ENCODE results near the gene AFF3.

The AFF3 gene

DNA sequence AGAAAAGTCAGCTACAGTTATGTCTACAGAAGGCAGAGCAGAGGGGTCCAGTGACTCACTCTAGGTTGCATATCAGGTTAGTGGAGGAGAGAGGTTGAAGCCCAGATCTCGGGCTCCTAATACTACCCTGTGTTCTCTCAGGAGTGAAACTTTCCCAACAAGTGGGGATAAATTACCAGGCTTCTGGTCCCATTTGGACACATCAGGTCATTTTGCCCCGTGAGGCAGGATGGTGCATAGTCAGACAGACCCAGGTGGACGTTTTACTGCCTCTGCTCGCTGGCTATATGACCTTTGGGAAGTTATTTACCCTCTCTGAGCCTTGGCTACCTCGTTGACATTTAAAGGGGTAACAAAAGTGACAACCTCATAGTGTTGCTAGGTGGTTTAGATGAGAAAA lies 524.6 kb downstream of the AFF3 start:
- TF ChIP-seq, protein P1, sequence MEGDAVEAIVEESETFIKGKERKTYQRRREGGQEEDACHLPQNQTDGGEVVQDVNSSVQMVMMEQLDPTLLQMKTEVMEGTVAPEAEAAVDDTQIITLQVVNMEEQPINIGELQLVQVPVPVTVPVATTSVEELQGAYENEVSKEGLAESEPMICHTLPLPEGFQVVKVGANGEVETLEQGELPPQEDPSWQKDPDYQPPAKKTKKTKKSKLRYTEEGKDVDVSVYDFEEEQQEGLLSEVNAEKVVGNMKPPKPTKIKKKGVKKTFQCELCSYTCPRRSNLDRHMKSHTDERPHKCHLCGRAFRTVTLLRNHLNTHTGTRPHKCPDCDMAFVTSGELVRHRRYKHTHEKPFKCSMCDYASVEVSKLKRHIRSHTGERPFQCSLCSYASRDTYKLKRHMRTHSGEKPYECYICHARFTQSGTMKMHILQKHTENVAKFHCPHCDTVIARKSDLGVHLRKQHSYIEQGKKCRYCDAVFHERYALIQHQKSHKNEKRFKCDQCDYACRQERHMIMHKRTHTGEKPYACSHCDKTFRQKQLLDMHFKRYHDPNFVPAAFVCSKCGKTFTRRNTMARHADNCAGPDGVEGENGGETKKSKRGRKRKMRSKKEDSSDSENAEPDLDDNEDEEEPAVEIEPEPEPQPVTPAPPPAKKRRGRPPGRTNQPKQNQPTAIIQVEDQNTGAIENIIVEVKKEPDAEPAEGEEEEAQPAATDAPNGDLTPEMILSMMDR (IDR thresholded peaks at IDR 0.05; ENCODE audit: control extremely low read depth, extremely low read depth, low read depth, missing control alignments): no peak
- DNase-seq (ENCODE audit: extremely low spot score): no peak
- ChIA-PET POLR2A (no interaction called here), CTCF (interaction anchor here (1.9 kb wide), 1 partner anchor 59 kb away, joined by 5 read pairs; no protein-coding TSS in a partner anchor)

DNA sequence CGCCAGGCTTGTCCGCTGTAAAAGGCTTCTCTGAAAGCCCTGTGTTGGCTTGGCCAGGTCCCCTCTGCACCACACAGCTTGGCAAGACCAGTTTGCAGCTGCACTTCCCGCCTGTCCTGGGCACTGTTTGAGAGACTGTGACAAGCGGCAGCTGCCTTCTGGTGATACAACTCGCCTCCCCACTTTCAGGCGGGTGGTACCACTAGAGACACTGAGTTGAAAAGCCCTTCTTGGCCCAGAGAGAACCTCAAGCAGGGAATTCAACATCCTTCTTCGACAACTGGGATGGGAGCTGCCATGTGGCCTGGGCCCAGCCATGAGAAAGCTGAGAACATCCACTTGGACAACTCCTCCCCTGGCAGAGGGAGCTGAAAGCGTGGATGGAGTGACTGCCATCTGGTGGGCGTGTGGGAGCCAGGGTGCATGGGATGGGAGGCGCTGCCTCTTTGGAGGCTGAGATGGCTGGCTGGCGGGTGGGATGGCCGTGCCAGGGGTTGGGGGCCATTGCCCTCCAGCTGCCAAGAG lies 527.1 kb downstream of the AFF3 start:
- TF ChIP-seq, protein P1 (IDR thresholded peaks at IDR 0.05; ENCODE audit: control extremely low read depth, extremely low read depth, low read depth, missing control alignments): peak; percentile 3
- POLR2A ChIA-PET: no interaction called here
- CTCF ChIA-PET: interaction anchor here (0.8 to 1.1 kb wide), 4 partner anchors 13 to 766 kb away, joined by 3 read pairs; no protein-coding TSS in a partner anchor
- DNase-seq (ENCODE audit: extremely low spot score): no peak

DNA sequence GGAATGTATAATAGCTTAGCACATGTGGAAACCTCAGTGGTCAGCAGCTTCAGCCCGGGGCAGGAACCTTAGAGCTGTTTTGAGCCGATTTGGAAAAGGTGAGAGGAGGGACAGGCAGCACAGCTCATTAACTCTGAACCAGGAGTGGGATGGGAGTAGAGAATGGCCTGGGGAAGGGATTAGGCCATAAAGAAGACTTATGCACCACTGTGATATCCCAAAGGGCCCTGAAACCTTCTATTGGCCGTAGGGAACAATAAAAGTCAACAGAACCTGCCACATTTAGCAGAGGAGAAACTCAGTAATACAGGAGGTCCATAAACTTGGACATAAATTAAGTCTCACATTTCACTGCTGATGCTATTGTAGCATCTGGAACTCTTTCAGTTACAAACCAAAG lies 528.4 kb downstream of the AFF3 start:
- TF ChIP-seq, protein P1 (IDR thresholded peaks at IDR 0.05; ENCODE audit: control extremely low read depth, extremely low read depth, low read depth, missing control alignments): no peak
- ChIA-PET POLR2A (no interaction called here), CTCF (no interaction called here)

DNA sequence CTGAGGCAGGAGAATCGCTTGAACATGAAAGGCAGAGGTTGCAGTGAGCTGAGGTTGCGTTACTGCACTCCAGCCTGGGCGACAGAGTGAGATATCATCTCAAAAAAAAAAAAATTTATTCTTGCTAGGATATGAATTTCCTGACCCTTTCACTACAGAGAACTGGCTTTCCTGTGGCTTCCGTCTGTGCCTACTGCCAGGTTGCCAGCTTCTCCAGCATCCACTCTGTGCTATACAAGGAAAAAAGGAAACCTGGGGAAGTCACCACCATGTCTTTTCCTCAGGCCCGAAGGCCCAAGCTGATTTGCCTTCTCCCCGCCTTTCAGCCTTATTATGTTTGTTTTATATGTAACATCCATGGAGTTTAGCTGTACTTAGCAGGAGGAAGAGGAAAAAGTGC lies 530.6 kb downstream of the AFF3 start:
- TF ChIP-seq, protein P1 (IDR thresholded peaks at IDR 0.05; ENCODE audit: control extremely low read depth, extremely low read depth, low read depth, missing control alignments): no peak
- POLR2A ChIA-PET: no interaction called here
- CTCF ChIA-PET: interaction anchor here (0.7 to 0.8 kb wide), 2 partner anchors 37 to 53 kb away, joined by 3 to 4 read pairs; no protein-coding TSS in a partner anchor
- DNase-seq (ENCODE audit: extremely low spot score): no peak

More for the DNA sequence above, 528.4 kb downstream of the AFF3 start:
- DNase-seq (ENCODE audit: extremely low spot score): no peak

DNA sequence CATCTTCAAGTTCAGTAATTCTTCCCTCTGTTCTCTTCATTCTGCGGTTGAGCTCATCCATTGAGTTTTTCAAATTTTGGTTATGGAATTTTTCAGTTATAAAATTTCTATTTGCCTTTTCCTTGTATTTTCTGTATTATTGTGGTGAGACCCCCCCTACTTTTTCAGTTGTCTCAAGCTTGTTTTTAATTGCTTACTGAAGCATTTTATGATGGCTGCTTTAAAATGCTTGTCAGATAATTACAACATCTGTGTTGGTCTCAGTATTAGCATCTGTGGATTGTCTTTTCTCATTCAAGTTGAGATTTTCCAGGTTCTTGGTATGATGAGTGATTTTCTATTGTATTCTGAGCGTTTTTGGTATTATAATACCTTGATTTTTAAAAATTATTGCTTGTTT lies 531.4 kb downstream of the AFF3 start:
- POLR2A ChIA-PET: no interaction called here
- DNase-seq (ENCODE audit: extremely low spot score): no peak
- TF ChIP-seq, protein P1 (IDR thresholded peaks at IDR 0.05; ENCODE audit: control extremely low read depth, extremely low read depth, low read depth, missing control alignments): no peak
- CTCF ChIA-PET: no interaction called here

DNA sequence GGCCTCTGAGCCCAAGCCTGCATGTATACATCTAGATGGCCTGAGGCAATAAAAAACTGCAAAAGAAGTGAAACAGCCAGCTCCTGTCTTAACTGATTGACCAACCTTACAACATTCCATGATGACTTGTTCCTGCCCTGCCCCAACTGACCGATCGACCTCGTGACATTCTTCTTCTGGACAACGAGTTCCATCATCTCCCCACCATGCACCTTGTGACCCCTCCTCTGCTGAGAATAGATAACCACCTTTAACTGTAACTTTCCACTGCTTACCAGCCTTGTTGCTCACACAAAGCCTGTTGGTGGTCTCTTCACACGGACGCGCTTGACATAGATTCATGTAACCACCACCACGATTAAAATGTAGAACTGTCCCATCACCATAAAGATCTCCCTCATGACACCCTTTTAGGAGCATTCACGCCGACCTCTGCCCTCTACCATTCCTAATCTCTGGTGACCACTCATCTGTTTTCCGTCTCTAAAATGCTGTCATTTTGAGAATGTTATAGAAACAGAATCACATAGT lies 532.5 kb downstream of the AFF3 start:
- DNase-seq (ENCODE audit: extremely low spot score): no peak
- CTCF ChIA-PET: no interaction called here
- TF ChIP-seq, protein P1 (IDR thresholded peaks at IDR 0.05; ENCODE audit: control extremely low read depth, extremely low read depth, low read depth, missing control alignments): no peak
- POLR2A ChIA-PET: no interaction called here
